Sigmoid colon (tissue), 4 donors: Measurements from ENCODE around the gene NOC4L.

Experiments
- CTCF ChIP-seq, 4 experiments: fragments of 450-650 bp in 3 of 4; fragments of 200-600 bp in 1 of 4; IDR thresholded peaks; one replicate each; pipeline ENCODE4 v1.5.1; 2016 to 2019; ENCODE audit warnings: antibody characterized with exemption in 4 of 4, mild to moderate bottlenecking in 3 of 4, moderate library complexity in 2 of 4
- POLR2AphosphoS5 ChIP-seq, 4 donors: sonication (generic); formaldehyde crosslinking; IDR thresholded peaks; one replicate each; pipeline ENCODE4 v1.6.1; 2017; ENCODE audit warnings: antibody characterized with exemption in 4 of 4

- TF ChIP-seq CTCF (IDR thresholded peaks at IDR 0.05) (no peak), POLR2AphosphoS5 (IDR thresholded peaks at IDR 0.05) (no peak)
These were observed 50.3 kb downstream of the NOC4L start for GRCh38 chr12:132194556-132194955.
